ENCODE measurements around the gene KRT17. TPM values are rescaled to one million over a fixed set of nuclear protein-coding genes. Genes with fewer than 3 reads are reported as not detected.
"Not testable (repeated sequence)": the region's sequence is repeated elsewhere in the genome, so short reads cannot be mapped to it uniquely, and the experiment has no call there.

The KRT17 gene
- total RNA-seq, 1 experiment from 2014 or later = 29.0 TPM

DNA sequence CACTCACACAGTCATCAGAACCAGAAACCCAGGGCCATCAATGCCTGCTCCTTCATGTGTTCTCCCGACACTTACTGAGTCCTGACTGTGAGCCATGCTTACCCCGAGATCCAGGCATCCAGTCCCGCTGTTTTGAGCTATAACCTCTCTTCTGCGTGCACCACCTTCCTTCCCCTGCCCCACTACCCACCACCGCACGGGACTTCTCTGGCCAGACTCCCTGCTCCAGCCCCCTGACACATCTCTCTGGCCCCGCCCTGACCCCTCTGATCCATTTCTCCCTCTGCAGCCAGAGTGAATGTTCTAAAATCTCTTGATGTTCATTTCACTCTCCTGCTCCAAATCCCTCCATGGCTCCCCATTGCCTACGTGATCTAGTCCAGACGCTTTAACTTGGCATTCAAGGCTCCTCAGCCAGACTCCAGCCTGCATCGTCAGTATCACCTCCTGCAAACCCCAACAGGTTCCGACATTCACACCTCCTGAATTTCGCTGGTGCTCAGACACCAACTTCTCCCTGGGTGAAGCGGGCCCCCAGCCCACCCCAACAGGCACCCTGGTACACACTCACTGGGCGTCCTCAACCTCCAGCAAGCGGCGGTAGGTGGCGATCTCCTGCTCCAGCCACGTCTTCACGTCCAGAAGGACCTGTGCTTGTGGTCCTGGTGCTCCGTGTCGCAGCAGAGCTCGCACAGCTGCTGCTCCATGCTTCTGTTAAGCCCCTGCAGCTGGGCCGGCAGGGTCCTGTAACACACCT is 3.1 kb upstream of the KRT17 start:
- Histone ChIP-seq H3K9me3 (ENCODE audit: insufficient read depth, low read depth) (no peaks in the 10 kb centered on the region), H3K4me2 (no peak overlapping the region), H3K27me3 (ENCODE audit: insufficient read depth, low read depth) (no peaks in the 10 kb centered on the region), H3K4me3 (no peak overlapping the region), H3K36me3 (ENCODE audit: low read depth) (no peaks in the 10 kb centered on the region), H2AFZ (no peak overlapping the region), H3F3A (ENCODE audit: insufficient read depth, low read depth) (peaks cover under 1% of the 10 kb centered on the region; the same call in 1 of the 2 replicates), H3K27ac (no peak overlapping the region), H3K4me1 (replicated peaks; ENCODE audit: insufficient read depth) (peaks cover 8% of the 10 kb centered on the region), H3K9me2 (ENCODE audit: insufficient read depth) (no peaks in the 10 kb centered on the region), H4K20me1 (ENCODE audit: insufficient read depth) (no peaks in the 10 kb centered on the region), H3K79me2 (ENCODE audit: low read depth) (no peaks in the 10 kb centered on the region)
- intact Hi-C loops (cut with micrococcal nuclease; ENCODE audit: unreplicated experiment) = no loop called here
- CTCF ChIA-PET = no interaction called here
- no peak for DNase-seq
- POLR2A ChIA-PET (ENCODE audit: unreplicated experiment) = interaction anchor here (0.6 kb wide), 1 partner anchor 31 kb away, joined by 7 read pairs; no protein-coding TSS in a partner anchor
- TF ChIP-seq EZH2 (IDR thresholded peaks at IDR 0.05; ENCODE audit: low read depth) = no peak
- TF ChIP-seq, protein P1, sequence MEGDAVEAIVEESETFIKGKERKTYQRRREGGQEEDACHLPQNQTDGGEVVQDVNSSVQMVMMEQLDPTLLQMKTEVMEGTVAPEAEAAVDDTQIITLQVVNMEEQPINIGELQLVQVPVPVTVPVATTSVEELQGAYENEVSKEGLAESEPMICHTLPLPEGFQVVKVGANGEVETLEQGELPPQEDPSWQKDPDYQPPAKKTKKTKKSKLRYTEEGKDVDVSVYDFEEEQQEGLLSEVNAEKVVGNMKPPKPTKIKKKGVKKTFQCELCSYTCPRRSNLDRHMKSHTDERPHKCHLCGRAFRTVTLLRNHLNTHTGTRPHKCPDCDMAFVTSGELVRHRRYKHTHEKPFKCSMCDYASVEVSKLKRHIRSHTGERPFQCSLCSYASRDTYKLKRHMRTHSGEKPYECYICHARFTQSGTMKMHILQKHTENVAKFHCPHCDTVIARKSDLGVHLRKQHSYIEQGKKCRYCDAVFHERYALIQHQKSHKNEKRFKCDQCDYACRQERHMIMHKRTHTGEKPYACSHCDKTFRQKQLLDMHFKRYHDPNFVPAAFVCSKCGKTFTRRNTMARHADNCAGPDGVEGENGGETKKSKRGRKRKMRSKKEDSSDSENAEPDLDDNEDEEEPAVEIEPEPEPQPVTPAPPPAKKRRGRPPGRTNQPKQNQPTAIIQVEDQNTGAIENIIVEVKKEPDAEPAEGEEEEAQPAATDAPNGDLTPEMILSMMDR (conservative IDR thresholded peaks at IDR 0.05) = no peak
- no TSS peak for BruUV-seq (replicated peaks)

DNA sequence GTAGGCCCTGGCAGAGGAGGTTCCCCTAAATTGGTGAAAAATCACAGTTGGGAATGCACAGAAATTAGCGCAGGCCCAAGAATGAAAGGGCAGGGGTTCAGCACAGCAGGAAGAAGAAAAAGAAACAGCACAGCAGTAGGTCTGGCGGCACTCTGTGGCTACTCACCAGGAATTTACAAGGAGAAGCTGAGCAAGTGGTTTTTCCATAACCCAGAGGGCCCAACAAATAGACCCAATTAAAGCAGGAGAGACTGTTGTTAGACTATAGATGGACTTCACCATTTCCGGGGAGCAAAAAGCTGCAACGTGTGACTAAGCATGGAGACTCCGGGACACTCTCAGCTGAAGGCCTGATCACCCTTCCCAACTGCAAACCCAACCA is 2.5 kb upstream of the KRT17 start:
- H4K20me1 ChIP-seq (ENCODE audit: insufficient read depth); CTCF ChIA-PET; H3K9me2 ChIP-seq (ENCODE audit: insufficient read depth); H3K79me2 ChIP-seq (ENCODE audit: low read depth); H3K27me3 ChIP-seq (ENCODE audit: insufficient read depth, low read depth); DNase-seq; POLR2A ChIA-PET (ENCODE audit: unreplicated experiment); BruUV-seq (replicated peaks); H3K36me3 ChIP-seq (ENCODE audit: low read depth); H3K4me2 ChIP-seq; H3K27ac ChIP-seq; H3K4me1 ChIP-seq (replicated peaks; ENCODE audit: insufficient read depth); H3K4me3 ChIP-seq; H2AFZ ChIP-seq; H3F3A ChIP-seq (ENCODE audit: insufficient read depth, low read depth); H3K9me3 ChIP-seq (ENCODE audit: insufficient read depth, low read depth); intact Hi-C loops (cut with micrococcal nuclease; ENCODE audit: unreplicated experiment): not testable (repeated sequence)

DNA sequence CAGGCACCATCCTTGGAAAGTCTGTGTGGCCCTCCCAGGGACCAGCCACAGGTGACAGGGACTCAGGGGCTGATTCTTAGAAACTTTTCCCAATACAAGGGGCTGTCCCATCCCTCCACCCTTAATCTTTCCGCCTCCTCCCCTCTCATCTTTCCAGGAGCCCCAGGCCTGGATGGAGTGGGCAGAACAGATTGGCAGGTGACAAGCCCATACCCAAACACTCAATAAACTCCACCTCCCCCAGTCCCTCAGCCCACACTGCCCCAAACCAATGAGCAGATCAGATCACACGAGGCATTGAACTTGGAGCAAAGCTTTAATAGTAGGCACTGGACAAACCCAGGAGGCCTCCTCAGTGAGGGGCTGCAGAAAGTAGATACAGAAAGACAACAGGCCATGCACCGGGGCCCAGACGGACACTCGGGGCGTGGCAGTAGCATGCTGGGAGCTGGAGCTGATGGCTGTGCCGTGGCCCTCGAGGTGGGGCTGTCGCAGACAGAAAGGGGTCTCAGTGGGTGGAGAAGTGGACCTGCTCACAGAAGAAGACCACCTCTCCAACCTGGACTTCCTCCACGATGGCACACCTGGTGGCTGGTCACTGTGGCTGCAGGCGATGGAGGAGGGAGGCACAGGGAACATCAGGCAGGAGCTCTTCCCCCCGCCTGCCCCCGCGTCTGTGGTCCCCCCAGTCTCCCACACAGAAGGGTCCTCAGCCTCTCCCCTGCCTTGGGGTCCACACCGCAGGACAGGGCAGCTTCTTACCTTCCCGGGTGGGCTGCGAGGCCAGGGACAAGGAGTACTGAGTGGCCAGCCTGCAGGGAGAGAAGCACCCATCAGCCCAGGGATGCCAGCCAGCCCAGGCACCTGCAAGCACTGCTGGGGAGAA is 1.9 kb upstream of the KRT17 start:
- H3K79me2 ChIP-seq (ENCODE audit: low read depth); POLR2A ChIA-PET (ENCODE audit: unreplicated experiment); H4K20me1 ChIP-seq (ENCODE audit: insufficient read depth); H3K4me2 ChIP-seq; H3K27me3 ChIP-seq (ENCODE audit: insufficient read depth, low read depth); H2AFZ ChIP-seq; H3K9me3 ChIP-seq (ENCODE audit: insufficient read depth, low read depth); H3K36me3 ChIP-seq (ENCODE audit: low read depth); H3K9me2 ChIP-seq (ENCODE audit: insufficient read depth); DNase-seq; H3K27ac ChIP-seq; H3F3A ChIP-seq (ENCODE audit: insufficient read depth, low read depth); H3K4me3 ChIP-seq; intact Hi-C loops (cut with micrococcal nuclease; ENCODE audit: unreplicated experiment); H3K4me1 ChIP-seq (replicated peaks; ENCODE audit: insufficient read depth); CTCF ChIA-PET: not testable (repeated sequence)
- BruUV-seq (replicated peaks) = TSS peak; percentile 81

DNA sequence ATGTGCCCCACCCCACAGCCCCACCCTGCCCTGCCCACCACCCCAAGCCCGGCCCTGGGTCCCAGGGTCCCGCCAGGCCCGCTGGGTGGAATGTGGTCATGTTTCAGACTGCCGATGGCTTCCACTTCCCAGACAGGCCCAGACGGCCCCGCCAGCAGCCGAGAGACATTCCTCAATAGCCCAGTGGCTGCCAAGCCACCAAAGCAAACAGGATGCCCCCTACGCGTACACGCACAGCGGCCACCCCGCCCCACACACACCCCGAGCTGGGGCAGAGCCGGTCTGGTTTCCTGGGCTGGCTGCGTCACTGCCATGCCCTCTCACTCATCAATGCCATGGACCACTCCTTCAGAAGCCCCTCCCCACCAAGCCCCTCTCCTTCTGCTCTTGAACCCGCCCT is 1.2 kb upstream of the KRT17 start:
- no peaks in the 10 kb centered on the region for H3F3A ChIP-seq (ENCODE audit: insufficient read depth, low read depth)
- no peaks in the 10 kb centered on the region for H3K27me3 ChIP-seq (ENCODE audit: insufficient read depth, low read depth)
- TF ChIP-seq EZH2 (IDR thresholded peaks at IDR 0.05; ENCODE audit: low read depth) = no peak
- TF ChIP-seq, protein P1 (conservative IDR thresholded peaks at IDR 0.05) = no peak
- no peak overlapping the region for H2AFZ ChIP-seq
- no peaks in the 10 kb centered on the region for H3K9me2 ChIP-seq (ENCODE audit: insufficient read depth)
- peaks cover 8% of the 10 kb centered on the region for H3K4me1 ChIP-seq (replicated peaks; ENCODE audit: insufficient read depth)
- no TSS peak for BruUV-seq (replicated peaks)
- no peaks in the 10 kb centered on the region for H3K36me3 ChIP-seq (ENCODE audit: low read depth)
- no peak overlapping the region for H3K4me3 ChIP-seq
- H3K79me2 ChIP-seq (ENCODE audit: low read depth) = no peaks in the 10 kb centered on the region
- intact Hi-C loops (cut with micrococcal nuclease; ENCODE audit: unreplicated experiment) = loop anchor here (2.0 kb wide), 2 partner anchors 21 to 29 kb away; no protein-coding TSS in a partner anchor
- DNase-seq = peak; percentile 54 to 90
- no peak overlapping the region for H3K27ac ChIP-seq
- H4K20me1 ChIP-seq (ENCODE audit: insufficient read depth) = no peaks in the 10 kb centered on the region
- H3K4me2 ChIP-seq = no peak overlapping the region
- POLR2A ChIA-PET (ENCODE audit: unreplicated experiment) = no interaction called here
- H3K9me3 ChIP-seq (ENCODE audit: insufficient read depth, low read depth) = no peaks in the 10 kb centered on the region
- CTCF ChIA-PET = no interaction called here

GRCh38 chr17:41623184-41623861 is 1.1 kb downstream of the KRT17 start:
- not testable (repeated sequence) for H3K27ac ChIP-seq; H3K27me3 ChIP-seq (ENCODE audit: insufficient read depth, low read depth); H3K36me3 ChIP-seq (ENCODE audit: low read depth); H3K9me2 ChIP-seq (ENCODE audit: insufficient read depth); BruUV-seq (replicated peaks); H3K79me2 ChIP-seq (ENCODE audit: low read depth); H3F3A ChIP-seq (ENCODE audit: insufficient read depth, low read depth); H3K4me3 ChIP-seq; H4K20me1 ChIP-seq (ENCODE audit: insufficient read depth); DNase-seq; H3K9me3 ChIP-seq (ENCODE audit: insufficient read depth, low read depth); H2AFZ ChIP-seq
- Histone ChIP-seq H3K4me2 (peak overlapping the region; percentile 14; the same call in 1 of the 2 replicates), H3K4me1 (replicated peaks; ENCODE audit: insufficient read depth) (peaks cover 18% of the 10 kb centered on the region)
- intact Hi-C loops (cut with micrococcal nuclease; ENCODE audit: unreplicated experiment) = loop anchor here (5.0 kb wide), 1 partner anchor 46 kb away; no protein-coding TSS in a partner anchor
- ChIA-PET CTCF (interaction anchor here (0.6 to 0.7 kb wide), 2 partner anchors 30 to 218 kb away, joined by 3 to 4 read pairs; no protein-coding TSS in a partner anchor), POLR2A (ENCODE audit: unreplicated experiment) (interaction anchor here (0.5 kb wide), 1 partner anchor 93 kb away, joined by 5 read pairs; no protein-coding TSS in a partner anchor)

Measured in PC-9 (cell line).